Memory B cell (primary cell): ENCODE results near the gene ARHGAP19.
A peak's percentile ranks its signal among the peaks of the same experiment; 100 is the strongest.

Experiments used
- ATAC-seq: fragments of 150-1000 bp; cut with Tn5 transposase; 2 replicates; pipeline ENCODE4 v1.10.0; 2021; ENCODE audit warnings: low read depth, mild to moderate bottlenecking, moderate library complexity
- DNase-seq, 2 donors: peaks; one replicate each; pipeline ENCODE4 v3.0.0; 2022; ENCODE audit warnings: low spot score in 2 of 2
- H3K27ac Mint-ChIP-seq: one replicate; pipeline ENCODE4 v1.8.0; 2022; ENCODE audit warnings: mild to moderate bottlenecking, moderate library complexity, mixed read lengths
- H3K27me3 Mint-ChIP-seq: one replicate; pipeline ENCODE4 v1.8.0; 2022; ENCODE audit warnings: mixed read lengths
- H3K36me3 Mint-ChIP-seq: one replicate; pipeline ENCODE4 v1.8.0; 2022; ENCODE audit warnings: mild to moderate bottlenecking, mixed read lengths
- H3K4me1 Mint-ChIP-seq: one replicate; pipeline ENCODE4 v1.8.0; 2022; ENCODE audit warnings: mixed read lengths
- H3K4me3 Mint-ChIP-seq: one replicate; pipeline ENCODE4 v1.8.0; 2022; ENCODE audit warnings: mild to moderate bottlenecking, moderate library complexity, mixed read lengths
- H3K9me3 Mint-ChIP-seq: one replicate; pipeline ENCODE4 v1.8.0; 2022; ENCODE audit warnings: mixed read lengths

ARHGAP19 gene

DNA sequence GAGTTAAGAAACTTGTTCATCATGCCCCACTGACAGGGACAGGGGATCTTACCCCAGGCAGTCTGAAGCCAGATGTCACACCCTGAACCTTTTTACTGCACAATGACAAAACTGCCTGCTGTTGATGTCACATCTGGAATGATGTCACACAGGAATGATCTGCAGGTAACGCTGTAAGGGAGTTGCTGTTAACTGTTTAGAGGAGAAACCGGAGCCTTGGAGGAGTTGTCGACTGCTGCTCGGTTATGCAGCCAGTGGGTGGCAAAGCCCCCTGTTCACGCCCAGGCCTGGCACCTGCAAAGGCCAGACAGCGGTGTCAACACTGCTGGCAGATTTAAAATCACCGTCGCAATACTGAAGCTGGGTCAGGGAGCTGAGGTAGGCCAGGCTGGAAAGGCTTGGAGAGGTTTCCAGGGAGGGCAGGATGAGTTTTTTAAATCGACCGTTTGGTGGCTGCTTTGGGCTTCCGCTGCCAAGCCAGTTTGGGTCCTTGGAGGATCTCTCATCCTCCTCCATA, 96.7 kb downstream of the ARHGAP19 start:
- no peak overlapping the region for H3K27ac Mint-ChIP-seq
- no peaks in the 10 kb centered on the region for H3K36me3 Mint-ChIP-seq
- DNase-seq (no peak), ATAC-seq (no peak)
- no peaks in the 10 kb centered on the region for H3K9me3 Mint-ChIP-seq
- peaks cover 16% of the 10 kb centered on the region for H3K4me1 Mint-ChIP-seq
- H3K4me3 Mint-ChIP-seq, result peak overlapping the region; percentile 86
- H3K27me3 Mint-ChIP-seq, result peaks cover 15% of the 10 kb centered on the region

DNA sequence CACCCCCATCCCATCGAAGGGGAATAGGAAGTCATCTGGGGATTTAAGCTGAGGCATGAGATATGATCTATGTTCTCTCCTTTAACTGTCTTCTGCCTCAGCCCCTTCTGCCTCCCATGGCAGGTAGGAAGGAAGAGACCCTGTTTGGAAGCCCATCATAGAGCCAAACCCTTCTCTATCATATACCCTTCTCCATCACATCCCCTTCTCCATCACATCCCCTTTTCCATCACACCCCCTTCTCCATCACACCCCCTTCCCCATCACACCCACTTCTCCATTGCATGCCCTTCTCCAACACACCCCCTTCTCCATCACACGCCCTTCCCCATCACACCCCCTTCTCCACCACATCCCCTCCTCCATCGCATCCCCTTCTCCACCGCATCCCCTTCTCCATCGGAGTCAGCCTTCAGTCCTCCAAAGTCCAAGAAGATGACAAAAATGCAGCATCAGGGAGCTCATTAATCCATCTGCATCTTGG, 99.4 kb downstream of the ARHGAP19 start:
- H3K4me1 Mint-ChIP-seq, result peaks cover 4% of the 10 kb centered on the region
- no peaks in the 10 kb centered on the region for H3K9me3 Mint-ChIP-seq
- no peaks in the 10 kb centered on the region for H3K36me3 Mint-ChIP-seq
- DNase-seq, result no peak
- no peak overlapping the region for H3K27ac Mint-ChIP-seq
- no peak overlapping the region for H3K4me3 Mint-ChIP-seq
- ATAC-seq, result no peak
- peaks cover 21% of the 10 kb centered on the region for H3K27me3 Mint-ChIP-seq

DNA sequence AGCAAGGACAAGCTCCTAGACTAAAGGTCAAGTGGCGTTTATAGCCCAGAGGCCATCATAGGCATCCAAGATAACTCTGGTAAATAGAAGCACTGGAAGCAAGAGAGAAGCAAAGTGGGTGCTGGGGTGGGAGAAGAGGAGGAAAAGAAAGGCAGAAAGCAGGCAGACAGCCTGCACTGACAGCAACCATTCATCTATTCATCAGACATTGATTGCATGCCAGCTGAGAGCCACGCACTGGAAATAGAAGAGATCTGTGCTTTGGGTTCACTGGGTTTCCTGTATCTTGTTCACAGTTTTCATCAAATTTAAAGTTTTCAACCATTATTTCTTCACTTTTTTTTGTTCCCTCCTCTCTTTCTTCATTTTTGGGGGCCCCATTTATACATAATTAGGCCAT, 102.0 kb downstream of the ARHGAP19 start:
- no peak for ATAC-seq
- no peaks in the 10 kb centered on the region for H3K36me3 Mint-ChIP-seq
- no peak for DNase-seq
- no peak overlapping the region for H3K27ac Mint-ChIP-seq
- H3K27me3 Mint-ChIP-seq, result peaks cover 26% of the 10 kb centered on the region
- no peaks in the 10 kb centered on the region for H3K9me3 Mint-ChIP-seq
- no peak overlapping the region for H3K4me3 Mint-ChIP-seq
- peaks cover 3% of the 10 kb centered on the region for H3K4me1 Mint-ChIP-seq

- H3K4me3 Mint-ChIP-seq, result no peak overlapping the region
- H3K36me3 Mint-ChIP-seq, result peaks cover 2% of the 10 kb centered on the region
- H3K9me3 Mint-ChIP-seq, result no peaks in the 10 kb centered on the region
- peak; percentile 43 for ATAC-seq
- H3K27me3 Mint-ChIP-seq, result peaks cover 36% of the 10 kb centered on the region
- DNase-seq, result no peak
- no peak overlapping the region for H3K27ac Mint-ChIP-seq
- peaks cover 8% of the 10 kb centered on the region for H3K4me1 Mint-ChIP-seq
Measured at GRCh38 chr10:97188261-97188711, 104.2 kb downstream of the ARHGAP19 start.

- H3K4me1 Mint-ChIP-seq, result peaks cover 8% of the 10 kb centered on the region
- no peaks in the 10 kb centered on the region for H3K9me3 Mint-ChIP-seq
- H3K36me3 Mint-ChIP-seq, result peaks cover 2% of the 10 kb centered on the region
- ATAC-seq, result no peak
- no peak overlapping the region for H3K27ac Mint-ChIP-seq
- H3K4me3 Mint-ChIP-seq, result no peak overlapping the region
- peaks cover 31% of the 10 kb centered on the region for H3K27me3 Mint-ChIP-seq
- DNase-seq, result no peak
Measured at GRCh38 chr10:97186911-97187310, 105.5 kb downstream of the ARHGAP19 start.

DNA sequence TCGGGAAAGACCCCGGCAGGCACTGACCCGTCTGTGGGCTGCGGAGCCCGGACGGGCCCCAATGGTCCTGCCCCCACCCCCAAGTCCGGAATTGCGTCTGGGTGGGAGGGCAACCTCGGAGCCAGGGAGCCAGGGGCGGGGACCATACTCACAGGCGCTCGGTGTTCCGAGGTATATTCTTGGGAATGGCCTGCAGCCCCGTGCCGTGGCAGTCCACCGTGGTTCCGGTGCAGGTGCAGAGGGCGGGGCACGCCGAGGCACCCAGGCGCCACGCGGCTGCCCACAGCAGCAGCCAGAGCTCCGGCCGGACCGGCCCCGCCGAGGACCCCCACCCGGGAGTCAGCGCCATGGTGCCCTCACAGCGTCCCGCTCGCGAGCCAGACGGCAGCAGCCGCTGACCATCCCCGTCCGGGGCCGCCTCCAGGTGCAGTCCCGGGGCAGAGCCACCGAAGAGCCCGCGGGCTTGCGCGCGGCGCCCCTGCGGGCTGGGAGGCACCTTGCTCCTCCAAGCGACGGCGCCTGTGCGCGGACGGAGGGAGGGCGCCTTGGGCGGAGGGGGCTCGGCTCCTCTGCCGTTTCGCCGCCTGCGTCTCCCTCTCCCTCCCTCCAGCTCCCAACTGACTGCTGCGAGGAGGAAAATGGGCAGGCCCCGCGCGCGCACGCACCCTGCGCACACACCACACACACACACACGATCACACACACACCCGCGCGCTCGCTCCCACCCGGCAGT, 106.9 kb downstream of the ARHGAP19 start, which contains the start of gene SLIT1:
Gene SLIT1 (minus strand): TSS at position 634 of the 733 bp plus-strand sequence. CDS start 285 bp downstream, at position 349.
- H3K27me3 Mint-ChIP-seq, result peaks cover 32% of the 10 kb centered on the region
- peak; percentile 42 for ATAC-seq
- DNase-seq, result no peak
- H3K27ac Mint-ChIP-seq, result no peak within 1 kb of the TSS
- peaks cover 8% of the 10 kb centered on the region for H3K4me1 Mint-ChIP-seq
- H3K9me3 Mint-ChIP-seq, result no peaks in the 10 kb centered on the region
- peak within 1 kb of the TSS; percentile 74 for H3K4me3 Mint-ChIP-seq
- H3K36me3 Mint-ChIP-seq, result peaks cover 2% of the 10 kb centered on the region

GRCh38 chr10:97184971-97185325, 107.5 kb downstream of the ARHGAP19 start:
- ATAC-seq, result no peak

DNA sequence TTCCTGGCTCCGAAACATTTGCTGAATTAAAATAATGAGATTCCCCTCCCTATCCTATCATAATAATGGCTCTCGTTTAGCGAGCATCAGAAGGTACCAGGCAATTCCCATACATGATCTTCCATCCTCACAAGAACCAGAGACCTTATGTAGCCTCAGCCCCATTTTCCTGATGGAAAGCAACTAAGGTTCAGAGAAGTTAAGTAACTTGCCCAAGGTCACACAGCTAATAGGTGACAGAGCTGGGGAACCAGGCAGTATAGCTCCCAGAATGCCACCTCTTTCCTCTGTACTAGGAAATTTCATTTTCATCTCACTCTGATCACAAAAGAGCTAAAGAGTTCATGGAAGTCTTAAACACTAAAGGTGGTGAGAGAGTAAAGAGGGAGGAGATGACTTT, 109.1 kb downstream of the ARHGAP19 start:
- Mint-ChIP-seq H3K27me3 (peaks cover 34% of the 10 kb centered on the region), H3K27ac (no peak overlapping the region), H3K4me1 (peaks cover 8% of the 10 kb centered on the region), H3K9me3 (no peaks in the 10 kb centered on the region), H3K36me3 (peaks cover 2% of the 10 kb centered on the region), H3K4me3 (no peak overlapping the region)
- ATAC-seq (no peak), DNase-seq (no peak)

More at GRCh38 chr10:97184971-97185325, 107.5 kb downstream of the ARHGAP19 start:
- Mint-ChIP-seq H3K4me1 (peaks cover 8% of the 10 kb centered on the region), H3K4me3 (peak overlapping the region; percentile 74), H3K27ac (no peak overlapping the region), H3K9me3 (no peaks in the 10 kb centered on the region), H3K27me3 (peaks cover 37% of the 10 kb centered on the region), H3K36me3 (peaks cover 2% of the 10 kb centered on the region)
- no peak for DNase-seq

DNA sequence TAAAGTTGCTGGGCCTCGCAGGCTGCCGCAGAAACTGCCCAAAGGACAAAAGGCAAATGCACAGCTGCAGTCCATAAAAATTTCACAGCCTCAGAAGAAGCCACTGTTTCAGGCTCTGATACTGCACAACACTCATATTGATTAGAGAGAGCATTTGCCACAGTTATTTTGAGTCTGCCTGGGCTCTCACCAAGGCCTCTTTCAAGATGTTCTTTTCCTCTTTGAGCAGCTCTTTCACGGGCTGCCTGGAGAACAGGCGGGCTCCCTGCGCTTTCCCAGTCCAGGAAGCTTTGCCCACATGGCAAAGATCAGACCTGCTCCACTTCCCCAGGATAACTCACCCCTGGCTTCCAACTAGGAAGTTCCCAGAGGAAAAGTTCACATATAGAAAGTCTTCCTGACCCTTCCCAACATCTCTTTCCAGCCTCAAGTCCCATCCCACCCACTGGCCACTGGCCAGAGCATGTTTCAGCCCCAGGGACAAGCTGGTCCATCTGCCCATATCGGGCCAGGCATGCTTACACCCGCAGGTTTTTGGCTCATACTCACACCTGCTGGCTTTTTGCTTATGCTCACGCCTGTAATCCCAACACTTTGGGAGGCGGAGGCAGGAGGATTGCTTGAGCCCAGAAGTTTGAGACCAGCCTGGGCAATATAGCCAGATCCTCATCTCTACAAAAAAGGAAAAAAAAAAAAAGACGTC, 110.0 kb downstream of the ARHGAP19 start:
- peaks cover 2% of the 10 kb centered on the region for H3K36me3 Mint-ChIP-seq
- H3K27ac Mint-ChIP-seq, result no peak overlapping the region
- H3K27me3 Mint-ChIP-seq, result peaks cover 32% of the 10 kb centered on the region
- H3K4me3 Mint-ChIP-seq, result no peak overlapping the region
- H3K4me1 Mint-ChIP-seq, result peaks cover 8% of the 10 kb centered on the region
- DNase-seq (no peak), ATAC-seq (no peak)
- no peaks in the 10 kb centered on the region for H3K9me3 Mint-ChIP-seq

- peaks cover 5% of the 10 kb centered on the region for H3K4me1 Mint-ChIP-seq
- no peak for DNase-seq
- peaks cover 2% of the 10 kb centered on the region for H3K36me3 Mint-ChIP-seq
- no peaks in the 10 kb centered on the region for H3K9me3 Mint-ChIP-seq
- H3K27me3 Mint-ChIP-seq, result peaks cover 25% of the 10 kb centered on the region
- H3K27ac Mint-ChIP-seq, result no peak overlapping the region
- no peak overlapping the region for H3K4me3 Mint-ChIP-seq
- no peak for ATAC-seq
Measured at GRCh38 chr10:97180986-97181385, 111.5 kb downstream of the ARHGAP19 start.

DNA sequence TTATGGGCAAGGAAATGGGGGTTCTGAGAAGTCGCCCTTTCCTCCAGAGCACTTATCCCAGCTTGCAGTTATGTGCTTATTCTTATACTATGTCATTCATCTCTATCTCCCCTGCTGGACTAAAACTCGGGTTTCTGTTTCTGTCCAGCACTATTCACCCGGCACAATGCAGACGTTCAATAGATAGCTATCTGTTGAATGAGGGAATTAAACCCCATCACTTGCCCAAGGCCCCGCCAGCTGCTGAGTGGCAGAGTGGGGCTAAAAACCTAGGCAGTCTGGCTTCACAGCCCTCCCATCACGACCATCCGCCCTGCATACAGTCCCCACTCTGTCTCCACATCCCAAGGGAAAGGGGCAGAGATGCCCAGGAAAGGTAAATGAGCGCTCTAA, 112.1 kb downstream of the ARHGAP19 start:
- H3K36me3 Mint-ChIP-seq, result peaks cover 2% of the 10 kb centered on the region
- H3K4me3 Mint-ChIP-seq, result no peak overlapping the region
- ATAC-seq, result no peak

GRCh38 chr10:97179731-97180362, 112.6 kb downstream of the ARHGAP19 start:
- Mint-ChIP-seq H3K27me3 (peaks cover 25% of the 10 kb centered on the region), H3K27ac (no peak overlapping the region), H3K4me1 (peaks cover 2% of the 10 kb centered on the region), H3K36me3 (peaks cover under 1% of the 10 kb centered on the region), H3K4me3 (no peak overlapping the region), H3K9me3 (no peaks in the 10 kb centered on the region)
- ATAC-seq, result no peak
- DNase-seq, result no peak

More for the DNA sequence above, 112.1 kb downstream of the ARHGAP19 start:
- Mint-ChIP-seq H3K27me3 (peaks cover 27% of the 10 kb centered on the region), H3K9me3 (no peaks in the 10 kb centered on the region), H3K27ac (no peak overlapping the region), H3K4me1 (peaks cover 5% of the 10 kb centered on the region)
- no peak for DNase-seq

GRCh38 chr10:97179311-97179710, 113.1 kb downstream of the ARHGAP19 start:
- ATAC-seq, result no peak
- Mint-ChIP-seq H3K36me3 (no peaks in the 10 kb centered on the region), H3K27ac (no peak overlapping the region), H3K27me3 (peaks cover 20% of the 10 kb centered on the region), H3K4me3 (no peak overlapping the region), H3K4me1 (no peaks in the 10 kb centered on the region), H3K9me3 (no peaks in the 10 kb centered on the region)
- no peak for DNase-seq

GRCh38 chr10:97178074-97178473, 114.4 kb downstream of the ARHGAP19 start:
- Mint-ChIP-seq H3K27me3 (peaks cover 14% of the 10 kb centered on the region), H3K36me3 (no peaks in the 10 kb centered on the region), H3K4me1 (no peaks in the 10 kb centered on the region), H3K27ac (no peak overlapping the region), H3K4me3 (no peak overlapping the region), H3K9me3 (no peaks in the 10 kb centered on the region)
- ATAC-seq (no peak), DNase-seq (no peak)
